Measurements from ENCODE around the gene MUC21.
"Not testable (repeated sequence)": the region's sequence is repeated elsewhere in the genome, so short reads cannot be mapped to it uniquely, and the experiment has no call there.

MUC21 gene

DNA sequence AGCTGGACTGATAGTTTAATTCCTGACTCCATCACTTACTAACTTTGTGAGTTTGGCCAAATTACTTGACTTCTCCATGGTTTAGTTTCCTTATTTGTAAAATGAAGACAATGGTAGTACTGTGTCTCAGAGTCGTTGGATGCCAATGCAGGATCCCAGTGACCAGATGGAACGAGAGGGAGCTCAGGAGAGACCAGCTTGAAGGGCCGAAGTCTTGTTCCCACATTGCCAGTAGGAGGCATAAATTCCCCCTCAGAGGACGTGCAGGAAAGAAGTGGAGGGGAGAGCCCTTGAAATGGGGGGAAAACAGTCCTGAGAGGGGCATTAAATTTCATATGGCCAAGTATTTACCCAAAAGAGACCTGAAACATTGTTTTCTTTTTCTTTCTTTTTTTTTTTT, 24.6 kb downstream of the MUC21 start:
- no peak for DNase-seq (ENCODE audit: low read depth in 1 of 2, low spot score in 1 of 2)

DNA sequence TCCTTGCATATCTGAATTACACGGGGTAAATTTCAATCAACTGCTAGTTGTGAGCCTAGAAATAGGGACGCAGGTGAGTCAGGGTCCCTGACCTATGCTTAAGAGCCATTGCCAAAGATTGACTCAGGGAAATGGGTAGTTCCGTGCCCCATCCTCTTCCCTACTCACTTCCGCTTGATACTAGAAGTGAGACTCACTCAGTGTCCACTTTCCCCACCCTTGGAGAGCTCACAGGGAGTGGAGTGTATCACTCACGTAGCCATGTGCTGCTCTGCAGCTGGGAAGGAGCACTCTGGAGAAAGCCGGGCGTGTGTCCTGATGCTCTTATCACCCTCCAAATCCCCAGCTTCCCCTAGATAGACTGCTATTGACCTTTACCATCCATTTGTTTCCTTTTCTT, 26.2 kb downstream of the MUC21 start:
- DNase-seq (ENCODE audit: low read depth in 1 of 2, low spot score in 1 of 2) = no peak

DNA sequence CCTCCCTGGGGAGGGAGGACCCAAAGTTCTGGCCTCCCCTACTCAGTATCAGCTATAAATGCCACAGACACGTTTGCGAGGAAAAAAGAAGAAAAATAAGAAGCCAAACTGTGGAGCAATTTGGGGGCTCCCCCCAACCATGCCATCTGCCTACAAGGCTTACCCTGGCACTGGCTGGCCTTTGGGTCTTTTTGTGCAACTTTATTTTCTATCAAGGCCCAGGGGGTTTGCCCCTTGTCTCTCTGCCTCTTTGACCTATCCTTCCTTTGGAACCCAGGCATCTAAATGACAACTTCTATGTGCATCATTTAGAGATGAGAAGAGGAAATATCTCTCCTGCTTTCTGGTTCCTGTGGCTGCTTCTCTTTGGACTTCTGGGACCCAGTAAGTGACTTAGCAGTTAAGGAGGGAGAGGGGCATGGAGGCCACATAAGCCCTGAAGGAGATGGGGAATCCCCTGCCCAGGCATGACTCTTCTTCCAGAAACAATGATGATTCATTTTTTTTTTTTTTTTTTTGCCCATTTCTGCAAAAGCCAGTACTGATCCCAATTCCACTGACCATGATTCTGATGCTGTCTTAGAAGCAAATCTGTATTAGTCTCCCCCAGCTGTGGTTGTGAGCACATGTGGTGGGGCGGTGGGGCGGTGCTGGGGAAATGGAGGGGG, 27.0 kb downstream of the MUC21 start, which contains the start of gene MUC22:
TSS of gene MUC22 (plus strand) at position 82 of the 668 bp plus-strand sequence. CDS start at position 315, 233 bp downstream.
- no peak for DNase-seq (ENCODE audit: low read depth in 1 of 2, low spot score in 1 of 2)

DNA sequence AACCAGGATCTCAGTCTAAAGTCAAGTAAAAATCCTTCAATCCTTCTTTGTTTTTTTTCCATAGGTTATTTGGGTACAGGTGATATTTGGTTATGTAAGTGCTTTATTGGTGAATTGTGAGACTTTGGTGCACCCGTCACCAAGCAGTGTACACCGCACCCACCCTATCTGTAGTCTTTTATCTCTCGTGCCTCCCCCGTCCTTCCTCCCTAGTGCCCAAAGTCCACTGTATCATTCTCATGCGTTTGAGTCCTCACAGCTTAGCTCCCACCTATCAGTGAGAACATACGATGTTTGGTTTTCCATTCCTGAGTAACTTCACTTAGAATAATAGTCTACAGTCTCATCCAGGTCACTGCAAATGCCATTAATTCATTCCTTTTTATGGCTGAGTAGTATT, 27.6 kb downstream of the MUC21 start:
- no peak for DNase-seq (ENCODE audit: low read depth in 1 of 2, low spot score in 1 of 2)

DNA sequence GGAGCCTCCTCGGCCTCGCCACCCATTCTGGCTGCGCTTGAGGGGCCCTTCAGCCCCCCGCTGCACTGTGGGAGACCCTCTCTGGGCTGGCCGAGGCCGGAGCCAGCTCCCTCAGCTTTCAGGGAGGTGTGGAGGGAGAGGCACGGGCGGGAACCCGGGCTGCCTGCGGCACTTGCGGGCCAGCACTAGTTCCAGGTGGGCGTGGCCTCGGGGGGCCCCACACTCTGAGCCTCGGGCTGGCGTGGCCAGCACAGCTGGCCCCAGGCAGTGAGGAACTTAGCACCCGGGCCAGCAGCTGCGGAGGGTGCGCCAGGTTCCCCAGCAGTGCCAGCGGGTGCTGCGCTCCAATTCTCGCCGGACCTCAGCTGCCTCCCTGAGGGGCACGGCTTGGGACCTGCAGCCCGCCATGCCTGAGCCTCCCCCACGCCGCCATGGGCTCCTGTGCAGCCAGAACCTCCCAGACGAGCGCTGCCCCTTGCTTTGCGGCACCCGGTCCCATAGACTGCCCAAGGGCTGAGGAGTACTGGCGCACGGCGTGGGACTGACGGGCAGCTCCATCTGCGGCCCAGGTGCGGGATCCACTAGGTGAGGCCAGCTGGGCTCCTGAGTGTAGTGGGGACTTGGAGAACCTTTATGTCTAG, 33.3 kb downstream of the MUC21 start:
- no peak for DNase-seq (ENCODE audit: low read depth in 1 of 2, low spot score in 1 of 2)

DNA sequence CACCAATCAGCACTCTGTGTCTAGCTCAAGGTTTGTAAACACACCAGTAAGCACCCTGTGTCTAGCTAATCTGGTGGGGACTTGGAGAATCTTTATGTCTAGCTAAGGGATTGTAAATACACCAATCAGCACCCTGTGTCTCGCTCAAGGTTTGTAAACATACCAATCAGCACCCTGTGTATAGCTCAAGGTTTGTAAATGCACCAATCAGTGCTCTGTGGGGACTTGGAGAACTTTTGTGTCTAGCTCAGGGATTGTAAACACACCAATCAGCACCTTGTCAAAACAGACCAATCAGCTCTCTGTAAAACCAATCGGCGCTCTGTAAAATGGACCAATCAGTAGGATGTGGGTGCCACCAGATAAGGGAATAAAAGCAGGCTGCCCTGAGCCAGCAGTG, 33.9 kb downstream of the MUC21 start:
- DNase-seq (ENCODE audit: low read depth in 1 of 2, low spot score in 1 of 2) = not testable (repeated sequence)

DNA sequence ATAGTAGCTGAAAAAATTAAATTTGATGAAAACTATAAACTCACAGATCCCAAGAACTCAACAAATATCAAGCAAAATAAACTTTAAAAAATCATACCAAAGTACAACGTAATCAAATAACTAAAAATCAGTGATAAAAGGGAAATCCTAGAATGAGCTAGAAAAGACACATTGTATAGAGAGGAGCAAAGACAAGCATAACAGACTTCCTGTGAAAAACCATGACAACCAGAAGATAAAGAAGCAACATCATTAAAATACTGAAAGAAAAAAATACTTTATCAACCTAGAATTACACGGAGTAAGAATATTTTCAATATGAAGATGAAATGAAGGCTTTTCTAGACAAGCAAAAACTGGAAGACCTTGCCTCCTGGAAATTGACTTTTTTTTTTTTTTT, 36.5 kb downstream of the MUC21 start:
- no peak for DNase-seq (ENCODE audit: low read depth in 1 of 2, low spot score in 1 of 2)

DNA sequence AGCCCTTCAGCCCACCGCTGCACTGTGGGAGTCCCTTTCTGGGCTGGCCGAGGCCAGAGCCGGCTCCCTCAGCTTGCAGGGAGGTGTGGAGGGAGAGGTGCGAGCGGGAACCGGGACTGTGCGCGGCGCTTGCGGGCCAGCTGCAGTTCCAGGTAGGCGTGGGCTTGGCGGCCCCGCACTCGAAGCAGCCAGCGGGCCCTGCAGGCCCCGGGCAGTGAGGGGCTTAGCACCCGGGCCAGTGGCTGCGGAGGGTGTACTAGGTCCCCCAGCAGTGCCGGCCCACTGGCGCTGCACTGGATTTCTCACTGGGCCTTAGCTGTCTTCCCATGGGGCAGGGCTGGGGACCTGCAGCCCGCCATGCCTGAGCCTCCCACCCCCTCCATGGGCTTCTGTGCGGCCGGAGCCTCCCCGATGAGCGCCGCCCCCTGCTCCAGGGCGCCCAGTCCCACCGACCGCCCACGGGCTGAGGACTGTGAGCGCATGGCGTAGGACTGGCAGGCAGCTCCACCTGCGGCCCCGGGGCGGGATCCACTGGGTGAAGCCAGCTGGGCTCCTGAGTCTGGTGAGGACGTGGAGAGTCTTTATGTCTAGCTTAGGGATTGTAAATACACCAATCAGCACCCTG, 37.2 kb downstream of the MUC21 start:
- not testable (repeated sequence) for DNase-seq (ENCODE audit: low read depth in 1 of 2, low spot score in 1 of 2)

DNA sequence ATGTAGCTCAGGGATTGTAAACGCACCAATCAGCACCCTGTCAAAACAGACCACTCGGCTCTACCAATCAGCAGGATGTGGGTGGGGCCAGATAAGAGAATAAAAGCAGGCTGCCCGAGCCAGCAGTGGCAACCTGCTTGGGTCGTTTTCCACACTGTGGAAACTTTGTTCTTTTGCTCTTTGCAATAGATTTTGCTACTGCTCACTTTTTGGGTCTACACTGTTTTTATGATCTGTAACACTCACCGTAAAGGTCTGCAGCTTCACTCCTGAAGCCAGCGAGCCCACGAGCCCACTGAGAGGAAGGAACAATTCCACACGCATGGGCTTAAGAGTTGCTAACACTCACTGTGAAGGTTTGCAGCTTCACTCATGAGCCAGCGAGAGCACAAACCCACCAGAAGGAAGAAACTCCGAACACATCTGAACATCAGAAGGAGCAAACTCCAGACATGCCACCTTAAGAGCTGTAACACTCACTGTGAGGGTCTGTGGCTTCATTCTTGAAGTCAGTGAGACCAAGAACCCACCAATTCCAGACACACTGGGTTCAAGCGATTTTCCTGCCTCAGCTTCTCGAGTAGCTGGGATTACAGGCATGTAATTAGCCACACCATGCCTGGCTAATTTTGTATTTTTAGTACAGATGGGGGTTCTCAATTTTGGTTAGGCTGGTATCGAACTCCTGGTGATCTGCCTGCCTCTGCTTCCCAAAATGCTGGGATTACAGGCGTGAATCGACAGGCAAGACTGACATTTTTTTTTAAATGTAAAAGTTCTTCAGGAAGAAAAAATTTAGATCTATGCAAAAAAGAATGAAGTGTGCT, 38.4 kb downstream of the MUC21 start:
- not testable (repeated sequence) for DNase-seq (ENCODE audit: low read depth in 1 of 2, low spot score in 1 of 2)

DNA sequence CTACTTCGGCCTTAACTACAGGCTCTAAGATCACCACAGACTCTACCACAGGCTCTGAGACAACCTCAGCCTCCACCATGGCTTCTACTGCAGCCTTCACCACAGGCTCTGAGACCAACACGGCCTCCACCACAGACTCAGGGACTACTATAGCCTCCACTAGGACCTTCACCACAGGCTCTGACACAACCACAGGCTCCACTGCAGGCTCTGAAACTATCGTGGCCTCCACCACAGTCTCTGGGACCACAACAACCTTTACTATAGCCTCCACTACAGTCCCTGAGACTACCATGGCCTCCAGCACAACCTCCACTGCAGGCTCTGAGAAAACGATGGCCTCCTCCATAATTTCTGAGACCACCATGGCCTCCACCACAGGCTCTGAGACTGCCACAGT, 42.1 kb downstream of the MUC21 start:
- DNase-seq (ENCODE audit: low read depth in 1 of 2, low spot score in 1 of 2) = no peak

DNA sequence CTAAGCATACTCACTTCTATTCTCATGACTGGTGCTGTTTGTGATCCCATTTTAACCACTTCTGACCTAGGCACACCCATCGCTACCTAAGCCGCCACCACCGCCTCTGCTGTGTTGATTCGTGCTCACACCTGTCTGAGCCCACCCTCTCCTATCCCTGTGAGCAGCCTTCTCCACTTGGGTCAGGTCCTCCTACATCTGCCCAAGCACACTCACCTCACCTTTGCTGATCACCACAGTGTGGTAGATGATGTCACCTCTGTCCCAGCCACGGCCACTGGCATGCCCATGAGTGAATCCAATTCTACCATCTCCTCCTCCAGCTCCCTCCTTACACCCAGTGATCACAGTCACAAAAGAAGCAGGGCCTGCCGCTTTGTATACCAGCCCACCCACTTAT, 47.6 kb downstream of the MUC21 start:
- DNase-seq (ENCODE audit: low read depth in 1 of 2, low spot score in 1 of 2) = no peak

DNA sequence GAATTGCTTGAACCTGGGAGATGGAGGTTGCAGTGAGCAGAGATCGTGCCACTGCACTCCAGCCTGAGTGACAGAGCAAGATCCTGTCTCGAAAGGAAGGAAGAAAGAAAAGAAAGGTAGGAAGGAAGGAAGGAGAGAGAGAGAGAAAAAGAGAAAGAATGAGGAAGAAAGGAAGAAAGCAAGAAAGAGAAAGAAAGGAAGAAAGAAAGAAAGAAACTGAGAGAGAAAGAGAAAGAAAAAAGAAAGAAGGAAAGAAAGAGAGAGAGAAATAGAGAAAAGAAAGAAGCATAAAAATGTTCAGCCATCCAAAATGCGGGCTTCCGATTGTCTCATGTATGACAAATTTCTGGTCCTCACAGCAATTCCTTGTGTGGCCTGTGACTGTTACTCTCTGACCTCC, 49.6 kb downstream of the MUC21 start:
- DNase-seq (ENCODE audit: low read depth in 1 of 2, low spot score in 1 of 2) = no peak

DNA sequence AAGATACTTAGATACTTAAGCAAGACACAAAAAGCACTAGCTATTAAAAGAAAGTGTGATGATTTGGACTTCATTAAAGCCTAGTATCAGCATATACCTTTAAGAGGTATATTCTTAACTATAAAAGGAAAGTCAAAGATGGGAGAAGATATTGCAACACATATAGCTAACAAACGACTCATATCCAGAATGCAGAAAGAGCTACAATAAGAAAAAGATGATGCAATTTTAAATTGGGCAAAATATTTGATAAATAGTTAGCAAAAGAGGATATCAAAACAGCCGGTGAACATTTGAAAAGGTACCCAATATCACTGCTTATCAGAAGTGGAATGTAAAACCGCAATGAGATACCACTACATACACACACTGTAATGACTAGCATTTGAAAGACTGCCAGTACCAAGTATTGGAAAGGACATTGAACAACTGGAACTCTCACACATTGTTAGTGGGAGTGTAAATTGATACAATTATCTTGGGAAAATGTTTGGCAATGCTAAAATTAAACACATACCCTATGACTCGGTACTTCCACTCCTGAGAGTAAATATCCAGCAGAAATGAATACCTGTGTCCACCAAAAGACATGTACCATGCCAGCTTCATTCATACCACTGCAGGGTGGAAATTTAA, 52.5 kb downstream of the MUC21 start:
- DNase-seq (ENCODE audit: low read depth in 1 of 2, low spot score in 1 of 2) = no peak

DNA sequence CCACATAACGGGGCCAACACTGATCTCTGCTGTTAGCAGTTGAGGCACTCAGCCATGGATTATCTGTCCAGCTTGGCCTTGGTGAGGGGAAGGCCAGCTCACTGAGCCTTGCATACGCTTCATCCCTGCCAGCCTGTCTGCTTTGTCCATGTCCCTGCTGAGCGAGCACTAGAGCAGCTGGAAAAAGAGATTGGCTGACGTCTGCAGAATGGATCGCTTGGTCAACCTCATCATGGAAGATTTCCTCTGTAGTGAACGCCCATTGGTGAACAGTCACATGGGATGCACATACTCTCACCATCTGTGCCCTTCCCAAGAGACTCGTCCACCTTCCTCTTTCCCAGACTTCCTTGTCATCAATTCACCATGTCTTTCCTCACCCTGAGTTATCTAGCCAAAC, 53.7 kb downstream of the MUC21 start:
- DNase-seq (ENCODE audit: low read depth in 1 of 2, low spot score in 1 of 2) = no peak

DNA sequence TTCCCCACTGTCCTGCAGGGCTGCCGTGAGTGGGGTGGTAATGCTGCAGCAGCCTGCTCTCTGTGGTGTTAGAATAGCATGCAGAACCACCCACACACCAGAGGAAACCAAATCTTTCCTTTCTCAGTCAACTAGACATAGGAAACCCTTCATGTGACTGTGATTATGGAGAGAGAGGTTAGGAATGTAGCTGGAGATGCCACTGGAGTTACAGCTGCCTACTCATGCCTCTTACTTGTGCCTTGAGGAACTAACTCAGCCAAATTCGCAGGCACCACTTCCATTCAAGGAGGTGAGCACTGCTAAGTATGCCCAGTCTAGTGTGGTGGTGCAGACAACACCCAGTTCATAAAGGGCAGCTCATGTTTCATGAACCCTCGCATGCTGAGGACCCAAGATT, 54.2 kb downstream of the MUC21 start:
- DNase-seq (ENCODE audit: low read depth in 1 of 2, low spot score in 1 of 2) = no peak

DNA sequence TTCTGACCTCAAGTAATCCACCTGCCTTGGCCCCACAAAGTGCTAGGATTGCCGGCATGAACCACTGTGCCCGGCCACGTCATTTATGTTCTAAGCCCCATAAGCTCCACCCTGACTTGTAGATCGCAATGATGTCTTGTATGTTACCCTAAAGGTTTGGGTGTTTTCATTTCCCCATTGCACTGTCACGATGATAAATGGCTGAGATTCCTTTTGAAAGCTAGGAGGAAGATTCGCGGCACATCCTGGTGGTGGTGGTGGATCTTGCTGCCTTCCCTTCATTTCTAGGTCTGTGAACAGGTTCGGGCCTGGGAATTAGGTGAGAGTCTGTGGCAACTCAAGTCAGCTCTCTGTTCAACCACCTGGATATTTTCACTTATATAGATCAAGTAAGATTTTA, 55.0 kb downstream of the MUC21 start:
- no peak for DNase-seq (ENCODE audit: low read depth in 1 of 2, low spot score in 1 of 2)

Measured in activated T-helper 1 cell treated with anti-CD3 and anti-CD28 coated beads, Interleukin-2, amount 50 U/mL, for 16 hours (primary cell).